Caco-2 (cell line): ENCODE measurements around the gene NDRG2. TPM values are rescaled to one million over a fixed set of nuclear protein-coding genes. Genes with fewer than 3 reads are reported as not detected.

ENCODE experiments used
- BruUV-seq: library from RNA; stranded (reverse); fragments of 400-500 nt; replicated peaks from 2 replicates; lab custom pipeline; 2021; lab: Mats Ljungman, UMichigan
- CTCF ChIA-PET: fragments of 300-600 bp; sonication (Branson Sonifier 250); formaldehyde crosslinking; loops from one replicate; lab custom pipeline; 2022; ENCODE audit warnings: antibody characterized with exemption; lab: Charles Lee
- POLR2A ChIA-PET: fragments of 300-600 bp; sonication (Branson Sonifier 250); formaldehyde crosslinking; loops from one replicate; lab custom pipeline; 2022; ENCODE audit warnings: antibody characterized with exemption; lab: Charles Lee
- DNase-seq, 2 experiments: peaks; one replicate each; pipeline versions ENCODE4 v3.0.0 to v3.0.0-alpha.2; 2020 to 2022
- H3K27me3 ChIP-seq: replicated peaks from 2 replicates; pipeline ENCODE4 v1.6.0; 2011; ENCODE audit warnings: low read length; ENCODE audit not compliant: control insufficient read depth, insufficient read depth
- H3K36me3 ChIP-seq: 2 replicates; pipeline ENCODE4 v1.5.1; 2011; ENCODE audit warnings: low read length; ENCODE audit not compliant: control insufficient read depth, insufficient read depth
- H3K4me1 ChIP-seq: fragments of 250-450 bp; sonication (Bioruptor Pico); 2 replicates; pipeline ENCODE4 v1.5.1; 2020; ENCODE audit warnings: mild to moderate bottlenecking
- H3K4me3 ChIP-seq: 2 replicates; pipeline ENCODE4 v1.5.1; 2011; ENCODE audit warnings: low read depth, mild to moderate bottlenecking, control low read depth, low read length
- H3K9me3 ChIP-seq: fragments of 250-450 bp; sonication (Bioruptor Pico); 2 replicates; pipeline ENCODE4 v1.5.1; 2020; ENCODE audit warnings: mild to moderate bottlenecking, moderate library complexity
- H3K27ac Mint-ChIP-seq: one replicate; pipeline ENCODE4 v1.8.0; 2022; ENCODE audit warnings: mixed read lengths; ENCODE audit not compliant: unreplicated experiment
- H3K27me3 Mint-ChIP-seq: one replicate; pipeline ENCODE4 v1.8.0; 2022; ENCODE audit warnings: mixed read lengths; ENCODE audit not compliant: insufficient read depth, unreplicated experiment
- H3K36me3 Mint-ChIP-seq: one replicate; pipeline ENCODE4 v1.8.0; 2022; ENCODE audit warnings: mild to moderate bottlenecking, mixed read lengths; ENCODE audit not compliant: insufficient read depth, unreplicated experiment
- H3K4me1 Mint-ChIP-seq: one replicate; pipeline ENCODE4 v1.8.0; 2022; ENCODE audit warnings: low read depth, mixed read lengths; ENCODE audit not compliant: unreplicated experiment
- H3K4me3 Mint-ChIP-seq: one replicate; pipeline ENCODE4 v1.8.0; 2022; ENCODE audit warnings: mild to moderate bottlenecking, moderate library complexity, mixed read lengths; ENCODE audit not compliant: unreplicated experiment
- H3K9me3 Mint-ChIP-seq: one replicate; pipeline ENCODE4 v1.8.0; 2022; ENCODE audit warnings: mixed read lengths; ENCODE audit not compliant: unreplicated experiment
- CTCF ChIP-seq, 2 experiments: fragments of 200-600 bp in 1 of 2; IDR thresholded peaks; 1 replicate in 1 of 2; 2 replicates in 1 of 2; pipeline versions ENCODE4 v1.5.1 to v1.8.0; 2011 to 2022; ENCODE audit warnings: antibody characterized with exemption in 1 of 2, control low read depth in 1 of 2, inconsistent platforms in 1 of 2, low read depth in 1 of 2, low read length in 1 of 2, mild to moderate bottlenecking in 1 of 2, moderate library complexity in 1 of 2; ENCODE audit not compliant: insufficient read depth in 1 of 2, severe bottlenecking in 1 of 2, unreplicated experiment in 1 of 2
- intact Hi-C: fragments of 100-400 bp; cut with micrococcal nuclease; formaldehyde crosslinking; loops from one replicate; pipeline ENCODE4 v1.10.0; 2022; ENCODE audit not compliant: unreplicated experiment
- total RNA-seq: library from RNA; stranded (reverse); gene quantifications from 2 replicates; pipeline ENCODE4 v1.2.3, GENCODE V29; 2022

NDRG2 gene
- total RNA-seq, 1 experiment from 2014 or later: 17.7 TPM

- Histone ChIP-seq H3K4me1 (peaks cover 15% of the 10 kb centered on the region), H3K4me3 (no peak overlapping the region), H3K36me3 (no peaks in the 10 kb centered on the region), H3K9me3 (no peaks in the 10 kb centered on the region), H3K27me3 (no peaks in the 10 kb centered on the region)
- H3K9me3 Mint-ChIP-seq: no peaks in the 10 kb centered on the region
- H3K4me1 Mint-ChIP-seq: peaks cover 18% of the 10 kb centered on the region
- intact Hi-C loops: no loop called here
- no peaks in the 10 kb centered on the region for H3K36me3 Mint-ChIP-seq
- ChIA-PET CTCF (interaction anchor here (0.6 to 2.3 kb wide), 2 partner anchors 12 kb away, joined by 3 to 9 read pairs; no protein-coding TSS in a partner anchor), POLR2A (no interaction called here)
- TF ChIP-seq CTCF (IDR thresholded peaks at IDR 0.05; ENCODE audit: insufficient read depth in 1 of 2, low read depth in 1 of 2, low read length in 1 of 2, severe bottlenecking in 1 of 2, unreplicated experiment in 1 of 2): no peak
- DNase-seq: no peak
- H3K27me3 Mint-ChIP-seq: no peaks in the 10 kb centered on the region
- BruUV-seq: no TSS peak
- peak overlapping the region; percentile 15 for H3K27ac Mint-ChIP-seq
- H3K4me3 Mint-ChIP-seq: no peak overlapping the region
These were observed 1.6 kb upstream of the NDRG2 start for GRCh38 chr14:21026274-21026987.

- intact Hi-C loops: no loop called here
- BruUV-seq: no TSS peak
- ChIA-PET CTCF (interaction anchor here (0.6 kb wide), 1 partner anchor 11 kb away, joined by 3 read pairs; no protein-coding TSS in a partner anchor), POLR2A (interaction anchor here (0.6 kb wide), 1 partner anchor 26 kb away, joined by 6 read pairs; the partner anchor contains the start of gene SLC39A2)
- H3K4me1 Mint-ChIP-seq: peaks cover 18% of the 10 kb centered on the region
- peak overlapping the region; percentile 72 for H3K4me3 Mint-ChIP-seq
- no peaks in the 10 kb centered on the region for H3K27me3 ChIP-seq
- H3K36me3 Mint-ChIP-seq: no peaks in the 10 kb centered on the region
- DNase-seq: no peak
- no peaks in the 10 kb centered on the region for H3K27me3 Mint-ChIP-seq
- H3K4me3 ChIP-seq: peak overlapping the region; percentile 73
- TF ChIP-seq CTCF (IDR thresholded peaks at IDR 0.05; ENCODE audit: insufficient read depth in 1 of 2, low read depth in 1 of 2, low read length in 1 of 2, severe bottlenecking in 1 of 2, unreplicated experiment in 1 of 2): no peak
- H3K9me3 ChIP-seq: no peaks in the 10 kb centered on the region
- peaks cover 15% of the 10 kb centered on the region for H3K4me1 ChIP-seq
- H3K27ac Mint-ChIP-seq: no peak overlapping the region
- no peaks in the 10 kb centered on the region for H3K9me3 Mint-ChIP-seq
- no peaks in the 10 kb centered on the region for H3K36me3 ChIP-seq
These were observed 761 bp upstream of the NDRG2 start for GRCh38 chr14:21025371-21026273.
